ENCODE results near the gene GALNT7.
A peak's percentile ranks its signal among the peaks of the same experiment; 100 is the strongest.

GALNT7 gene

GRCh38 chr4:173357939-173358338, 189.3 kb downstream of the GALNT7 start:
- no peak for DNase-seq (ENCODE audit: low read depth)

DNA sequence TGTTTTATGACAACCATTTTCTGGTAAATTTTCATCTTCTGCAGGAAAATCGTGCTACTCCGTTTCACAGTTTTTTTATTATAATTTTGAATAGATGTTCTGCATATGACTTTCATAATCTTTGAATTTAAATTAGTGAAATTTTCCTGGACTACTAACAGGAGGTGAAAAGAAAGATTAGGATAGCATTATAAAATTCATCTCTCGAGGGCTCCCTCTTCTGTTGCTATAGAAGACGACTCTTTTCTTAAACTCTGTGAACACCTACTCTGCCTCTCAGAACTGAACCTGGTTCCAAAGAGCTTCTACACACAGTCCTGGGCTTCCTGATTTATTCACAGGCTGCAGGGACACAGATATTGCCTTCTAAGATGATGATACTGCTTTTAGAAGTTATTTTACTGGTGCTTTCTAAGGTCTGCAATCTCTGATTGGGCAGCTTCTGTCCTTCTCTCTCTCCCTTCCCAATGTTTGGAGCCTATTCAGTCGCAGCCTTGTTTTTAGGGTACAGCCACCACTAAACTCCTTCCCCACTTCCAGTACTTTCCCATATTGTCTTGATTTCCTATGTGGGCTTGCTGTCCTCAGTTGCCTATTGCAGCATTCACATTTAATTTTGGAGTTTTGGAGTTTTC, 192.1 kb downstream of the GALNT7 start:
- DNase-seq (ENCODE audit: low read depth), result no peak

- no peak for DNase-seq (ENCODE audit: low read depth)
Measured at GRCh38 chr4:173362666-173363065, 194.1 kb downstream of the GALNT7 start.

DNA sequence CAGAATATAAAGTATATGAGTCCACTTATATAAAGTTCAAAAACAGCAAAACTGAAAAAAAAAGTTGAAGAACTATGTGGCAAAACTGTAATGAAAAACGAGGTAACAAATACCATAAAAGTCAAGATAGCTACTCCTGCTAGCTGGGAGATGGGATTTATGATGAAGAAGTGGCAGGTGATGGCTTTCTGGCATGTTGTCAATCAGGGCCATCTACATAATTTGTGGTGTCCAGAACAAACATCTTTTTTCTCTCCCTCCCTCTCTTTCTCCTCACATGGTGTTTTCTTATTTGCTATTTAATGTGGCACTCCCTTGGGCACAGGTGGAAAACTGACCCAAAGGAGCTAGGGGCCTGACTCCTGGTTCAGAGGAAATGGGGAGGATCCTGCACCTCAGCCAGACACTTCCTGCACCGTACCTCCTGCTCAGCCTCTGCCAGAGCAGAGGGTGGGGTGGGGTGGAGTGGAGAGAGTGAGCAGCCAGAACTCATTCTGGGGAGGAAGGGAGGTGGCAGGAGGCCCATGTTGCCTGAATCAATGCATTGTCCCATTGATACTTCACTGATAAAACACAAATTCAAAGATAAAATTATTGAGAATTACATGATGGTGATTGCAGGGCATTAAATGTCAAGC, 196.9 kb downstream of the GALNT7 start:
- no peak for DNase-seq (ENCODE audit: low read depth)

- no peak for DNase-seq (ENCODE audit: low read depth)
Measured at GRCh38 chr4:173367285-173367684, 198.7 kb downstream of the GALNT7 start.

- DNase-seq (ENCODE audit: low read depth), result no peak
Measured at GRCh38 chr4:173367946-173368345, 199.3 kb downstream of the GALNT7 start.

- DNase-seq (ENCODE audit: low read depth), result no peak
Measured at GRCh38 chr4:173370130-173370476, 201.5 kb downstream of the GALNT7 start.

DNA sequence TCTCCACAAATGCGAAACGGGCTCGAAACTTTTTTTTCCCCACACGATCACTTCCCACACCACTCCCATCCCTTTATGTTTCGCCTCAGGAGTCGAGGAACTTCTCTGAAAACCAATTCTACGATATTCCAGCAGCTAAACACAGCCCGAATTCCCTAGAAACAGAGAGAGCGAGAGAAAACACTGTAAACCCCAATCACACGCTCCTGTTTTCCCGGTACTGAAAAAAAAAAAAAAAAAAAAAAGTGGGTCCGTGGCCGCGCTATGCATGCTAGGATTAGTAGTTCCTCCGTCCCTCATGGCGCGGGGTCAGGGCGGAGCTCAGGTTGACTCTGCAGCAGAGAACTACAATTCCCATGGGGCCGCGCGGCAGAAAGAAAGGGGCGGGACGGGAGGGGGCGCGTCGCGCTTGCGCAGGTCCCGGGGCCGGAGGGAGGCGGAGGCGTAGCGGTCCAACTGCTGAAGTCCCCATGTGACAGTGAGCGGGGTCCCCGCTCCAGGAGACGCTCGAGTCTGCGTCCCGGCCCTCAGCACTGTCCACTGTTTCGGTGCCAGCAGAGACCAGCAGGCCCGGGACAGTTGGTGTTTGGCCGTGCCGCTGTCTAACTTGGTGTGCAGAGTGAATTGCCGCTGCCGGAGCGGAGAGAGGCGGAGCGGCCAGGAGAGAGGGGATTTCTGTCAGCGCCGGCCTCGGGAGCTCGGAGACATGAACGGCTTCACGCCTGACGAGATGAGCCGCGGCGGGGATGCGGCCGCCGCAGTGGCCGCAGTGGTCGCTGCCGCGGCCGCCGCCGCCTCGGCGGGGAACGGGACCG, 202.1 kb downstream of the GALNT7 start, which contains the start of gene SAP30:
Gene SAP30, plus strand, starts transcription at position 478 of the 815 bp plus-strand sequence. Its CDS starts 229 bp downstream, at position 707.
- DNase-seq (ENCODE audit: low read depth), result peak; percentile 89

DNA sequence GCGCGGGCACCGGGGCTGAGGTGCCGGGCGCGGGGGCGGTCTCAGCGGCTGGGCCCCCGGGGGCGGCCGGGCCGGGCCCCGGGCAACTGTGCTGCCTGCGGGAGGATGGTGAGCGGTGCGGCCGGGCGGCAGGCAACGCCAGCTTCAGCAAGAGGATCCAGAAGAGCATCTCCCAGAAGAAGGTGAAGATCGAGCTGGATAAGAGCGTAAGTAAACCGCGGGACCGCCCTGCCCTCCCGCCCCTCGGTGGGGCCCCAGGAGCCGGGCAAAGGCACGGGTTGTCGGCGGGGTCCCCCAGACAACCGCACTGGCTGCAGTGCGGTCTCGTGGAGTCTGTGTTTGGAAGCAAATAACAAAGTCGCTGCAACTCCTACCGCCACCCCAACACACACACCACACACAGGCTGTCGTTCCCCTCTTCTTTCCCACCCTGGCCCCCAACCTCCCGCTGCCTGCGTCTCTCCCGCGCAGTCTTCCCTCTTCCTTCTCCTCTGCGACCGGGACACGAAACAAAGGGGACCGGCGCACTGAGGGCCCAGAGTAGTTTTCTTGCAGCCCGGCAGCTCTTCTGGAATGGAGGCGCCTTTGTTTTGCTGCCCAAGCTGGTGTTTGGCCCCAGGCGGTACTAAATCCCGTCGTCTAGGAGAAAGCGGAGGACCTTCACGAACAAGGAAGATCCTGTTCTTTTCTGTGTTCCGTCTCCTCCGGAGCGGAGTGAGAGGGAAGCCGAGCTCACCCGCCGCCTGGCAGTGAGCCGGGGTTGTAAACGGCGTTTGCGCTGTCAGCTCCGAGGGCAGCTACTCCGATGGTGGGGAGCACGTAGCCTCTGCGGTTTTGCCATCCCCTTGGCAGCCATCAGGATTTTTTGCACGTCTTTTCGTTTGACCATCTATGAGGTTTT, 202.9 kb downstream of the GALNT7 start:
- DNase-seq (ENCODE audit: low read depth), result no peak
